ENCODE measurements around the gene PGA3.

DNA sequence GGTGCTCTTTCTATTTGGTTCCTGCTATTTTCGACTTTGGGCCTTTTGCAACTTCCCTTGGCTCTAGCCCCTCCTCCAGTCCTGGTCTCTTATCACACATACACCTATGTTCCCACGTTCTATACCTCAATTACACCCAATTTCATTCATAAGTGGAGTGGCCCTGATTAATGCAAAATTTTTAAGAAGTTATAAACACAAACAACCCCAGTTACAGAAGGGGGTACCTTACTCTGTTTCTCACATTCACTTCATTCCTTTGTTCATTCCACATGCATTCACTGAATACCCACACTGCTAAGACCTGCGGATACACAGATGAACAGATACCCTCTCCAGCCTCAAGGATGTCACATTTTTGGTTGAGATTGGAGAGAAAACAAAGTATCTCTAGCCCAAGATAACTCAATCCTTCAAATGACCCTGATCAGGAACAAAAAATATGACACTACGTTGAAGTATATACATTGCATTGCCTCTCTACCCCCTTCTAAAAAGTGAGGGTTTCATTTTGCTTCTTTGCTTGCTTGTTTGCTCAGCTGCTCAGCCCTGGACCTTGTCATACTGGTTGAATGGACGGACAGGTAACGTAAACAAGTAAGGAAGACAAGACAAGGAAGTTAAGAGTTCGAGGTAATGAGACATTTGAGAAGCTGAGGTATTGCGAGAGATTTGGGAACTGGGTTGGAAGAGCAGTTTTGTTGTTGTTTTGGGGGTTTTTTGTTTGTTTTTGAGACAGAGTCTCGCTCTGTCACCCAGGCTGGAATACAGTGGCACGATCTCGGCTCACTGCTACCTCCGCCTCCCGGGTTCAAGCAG lies 38.5 kb upstream of the PGA3 start:
- TF ChIP-seq, protein P1, sequence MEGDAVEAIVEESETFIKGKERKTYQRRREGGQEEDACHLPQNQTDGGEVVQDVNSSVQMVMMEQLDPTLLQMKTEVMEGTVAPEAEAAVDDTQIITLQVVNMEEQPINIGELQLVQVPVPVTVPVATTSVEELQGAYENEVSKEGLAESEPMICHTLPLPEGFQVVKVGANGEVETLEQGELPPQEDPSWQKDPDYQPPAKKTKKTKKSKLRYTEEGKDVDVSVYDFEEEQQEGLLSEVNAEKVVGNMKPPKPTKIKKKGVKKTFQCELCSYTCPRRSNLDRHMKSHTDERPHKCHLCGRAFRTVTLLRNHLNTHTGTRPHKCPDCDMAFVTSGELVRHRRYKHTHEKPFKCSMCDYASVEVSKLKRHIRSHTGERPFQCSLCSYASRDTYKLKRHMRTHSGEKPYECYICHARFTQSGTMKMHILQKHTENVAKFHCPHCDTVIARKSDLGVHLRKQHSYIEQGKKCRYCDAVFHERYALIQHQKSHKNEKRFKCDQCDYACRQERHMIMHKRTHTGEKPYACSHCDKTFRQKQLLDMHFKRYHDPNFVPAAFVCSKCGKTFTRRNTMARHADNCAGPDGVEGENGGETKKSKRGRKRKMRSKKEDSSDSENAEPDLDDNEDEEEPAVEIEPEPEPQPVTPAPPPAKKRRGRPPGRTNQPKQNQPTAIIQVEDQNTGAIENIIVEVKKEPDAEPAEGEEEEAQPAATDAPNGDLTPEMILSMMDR (IDR thresholded peaks at IDR 0.05): no peak
- TF ChIP-seq POLR2A (IDR thresholded peaks at IDR 0.05): no peak

Measured in heart left ventricle (tissue), 13 donors.